GM19468 (cell line): ENCODE results near the gene TAAR8.
"Not testable (repeated sequence)": the region's sequence is repeated elsewhere in the genome, so short reads cannot be mapped to it uniquely, and the experiment has no call there.

Experiments used
- ATAC-seq: cut with Tn5 transposase; IDR thresholded peaks from one replicate; pipeline ENCODE4 v1.9.1; 2021; ENCODE audit warnings: mild to moderate bottlenecking, moderate library complexity, moderate number of reproducible peaks; ENCODE audit not compliant: unreplicated experiment; ENCODE audit errors: extremely low read depth

Gene TAAR8

GRCh38 chr6:132537977-132538376 lies 14.5 kb upstream of the TAAR8 start, which contains the start of gene TAAR9:
Gene TAAR9 (plus strand): TSS chr6:132538277. CDS start chr6:132538290, 13 bp downstream.
- ATAC-seq = no peak

GRCh38 chr6:132544826-132545225 lies 7.6 kb upstream of the TAAR8 start:
- ATAC-seq = no peak

DNA sequence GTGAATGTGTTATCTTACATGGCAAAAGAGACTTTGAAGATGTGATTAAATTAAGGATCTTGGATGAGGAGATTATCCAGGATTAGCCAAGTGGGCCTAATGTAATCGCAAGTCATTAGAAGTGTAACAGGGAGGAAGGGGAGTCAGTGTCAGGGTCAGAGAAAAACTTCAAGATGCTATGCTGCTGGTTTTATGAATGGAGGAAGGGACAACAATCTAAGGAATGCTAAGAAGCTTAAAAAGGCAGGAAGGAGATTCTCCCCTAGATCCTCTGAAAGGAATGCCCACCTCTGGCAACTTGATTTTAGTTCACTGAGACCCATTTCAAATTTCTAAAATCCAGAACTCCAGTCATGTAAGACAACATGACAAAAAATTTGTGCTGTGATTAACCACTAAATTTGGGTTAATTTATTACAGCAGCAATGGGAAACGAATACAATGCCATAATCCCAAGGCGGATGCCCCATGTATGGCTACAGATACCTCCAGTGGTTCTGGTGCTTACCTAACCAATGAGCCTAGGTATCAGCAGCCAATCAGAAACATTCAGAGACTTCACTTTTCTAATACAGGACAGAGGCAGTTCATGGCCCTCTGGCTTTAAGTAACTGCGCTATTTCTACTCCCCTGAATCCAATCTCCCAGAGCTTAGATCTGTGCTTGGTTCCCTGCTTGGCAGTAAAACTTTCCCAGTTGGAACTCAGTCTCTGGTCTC lies 3.6 kb upstream of the TAAR8 start:
- ATAC-seq = no peak

DNA sequence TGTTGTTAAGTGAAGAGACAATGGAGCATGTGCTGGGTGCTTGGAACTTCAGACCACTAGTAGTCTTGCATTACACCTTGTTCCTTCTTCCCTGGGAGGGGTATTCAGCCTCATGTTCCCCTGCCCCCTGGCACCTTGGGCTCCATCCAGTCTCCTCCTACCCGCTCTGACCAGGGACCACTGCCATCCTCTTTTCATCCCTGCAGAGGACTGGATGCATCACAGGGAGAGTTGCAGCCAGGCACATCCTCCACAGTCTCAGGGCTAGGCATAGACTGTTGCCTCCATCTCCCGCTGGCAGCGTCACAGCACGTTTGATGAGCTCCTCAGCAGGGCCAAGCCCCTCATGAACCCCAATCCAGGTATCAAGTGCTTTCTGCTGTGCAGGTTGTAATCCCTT lies 1.3 kb upstream of the TAAR8 start:
- ATAC-seq = no peak

GRCh38 chr6:132560087-132560486 lies 7.6 kb downstream of the TAAR8 start:
- not testable (repeated sequence) for ATAC-seq

- ATAC-seq = no peak
Measured at GRCh38 chr6:132566404-132566803, 13.9 kb downstream of the TAAR8 start.

- no peak for ATAC-seq
Measured at GRCh38 chr6:132567566-132567965, 15.1 kb downstream of the TAAR8 start.

DNA sequence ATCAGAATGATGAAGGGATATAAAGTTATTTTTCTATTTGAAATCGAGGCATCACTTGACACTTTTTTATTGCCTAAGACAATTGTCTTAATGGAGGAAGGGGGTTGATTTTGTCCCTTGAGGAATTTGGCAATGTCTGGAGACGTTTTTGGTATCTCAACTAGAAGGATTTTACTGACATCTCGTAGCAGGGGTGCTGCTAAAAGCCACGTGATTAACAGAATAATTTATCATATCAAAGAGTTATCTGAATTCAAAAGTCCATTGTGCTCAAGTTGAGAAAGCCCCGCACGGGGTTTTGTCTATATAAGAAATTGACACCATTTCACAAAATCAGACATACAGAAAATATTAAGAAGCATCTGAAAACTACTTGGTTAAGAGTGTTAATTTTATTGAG lies 16.1 kb downstream of the TAAR8 start:
- ATAC-seq = no peak

DNA sequence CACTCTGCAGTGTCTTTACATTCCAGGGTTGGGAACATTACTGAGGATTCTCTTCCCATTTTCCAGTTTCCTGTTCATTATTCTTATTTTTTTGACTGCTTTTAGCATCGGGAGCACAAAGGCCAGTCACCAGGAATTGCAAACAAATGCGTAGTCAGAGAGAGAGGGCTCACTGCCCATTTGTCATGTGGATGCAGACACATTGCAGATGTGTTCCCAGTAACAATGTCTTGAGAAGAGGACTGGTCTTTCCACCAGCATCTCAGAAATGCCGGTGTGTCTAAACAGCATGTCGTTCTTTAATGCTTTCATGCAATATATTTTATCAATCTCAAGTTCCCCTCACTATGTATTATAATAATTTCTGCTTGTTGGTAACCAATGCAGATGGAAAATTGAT lies 16.7 kb downstream of the TAAR8 start:
- ATAC-seq = no peak

DNA sequence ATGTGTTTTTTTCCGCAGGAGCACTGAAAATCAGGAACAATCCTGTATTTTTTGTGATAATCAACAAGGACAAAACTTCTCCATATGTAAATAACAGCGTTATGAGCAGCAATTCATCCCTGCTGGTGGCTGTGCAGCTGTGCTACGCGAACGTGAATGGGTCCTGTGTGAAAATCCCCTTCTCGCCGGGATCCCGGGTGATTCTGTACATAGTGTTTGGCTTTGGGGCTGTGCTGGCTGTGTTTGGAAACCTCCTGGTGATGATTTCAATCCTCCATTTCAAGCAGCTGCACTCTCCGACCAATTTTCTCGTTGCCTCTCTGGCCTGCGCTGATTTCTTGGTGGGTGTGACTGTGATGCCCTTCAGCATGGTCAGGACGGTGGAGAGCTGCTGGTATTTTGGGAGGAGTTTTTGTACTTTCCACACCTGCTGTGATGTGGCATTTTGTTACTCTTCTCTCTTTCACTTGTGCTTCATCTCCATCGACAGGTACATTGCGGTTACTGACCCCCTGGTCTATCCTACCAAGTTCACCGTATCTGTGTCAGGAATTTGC lies 17.8 kb downstream of the TAAR8 start, which contains the start of gene TAAR6:
Gene TAAR6, plus strand, starts transcription at position 102 of the 557 bp plus-strand sequence. Its CDS starts 0 bp downstream, at position 102.
- ATAC-seq = no peak

- no peak for ATAC-seq
Measured at GRCh38 chr6:132571774-132572173, 19.3 kb downstream of the TAAR8 start.

GRCh38 chr6:132584698-132585097 lies 32.2 kb downstream of the TAAR8 start:
- no peak for ATAC-seq

DNA sequence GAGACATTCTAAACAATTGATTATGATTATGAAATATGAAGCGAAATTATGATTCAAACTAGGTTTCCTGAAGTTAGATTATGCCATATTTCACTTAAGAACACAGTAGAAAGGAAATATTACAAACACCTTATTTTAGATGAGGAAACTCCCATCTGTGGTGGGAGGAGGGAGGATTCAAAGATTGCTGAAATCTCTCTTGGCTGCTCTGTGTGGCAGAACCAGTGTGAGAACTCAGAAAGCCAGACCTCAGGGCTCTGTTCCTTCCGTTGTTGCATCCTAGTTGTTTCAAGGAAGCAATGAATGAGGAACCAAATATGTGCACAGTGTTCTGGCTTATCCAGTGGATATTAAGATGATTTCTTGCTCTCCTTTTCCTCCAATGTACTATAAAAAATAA lies 35.0 kb downstream of the TAAR8 start:
- no peak for ATAC-seq

GRCh38 chr6:132589454-132589853 lies 37.0 kb downstream of the TAAR8 start, which contains the start of gene TAAR5:
Gene TAAR5 (minus strand): TSS chr6:132589741. CDS start chr6:132589686, 55 bp downstream.
- no peak for ATAC-seq

DNA sequence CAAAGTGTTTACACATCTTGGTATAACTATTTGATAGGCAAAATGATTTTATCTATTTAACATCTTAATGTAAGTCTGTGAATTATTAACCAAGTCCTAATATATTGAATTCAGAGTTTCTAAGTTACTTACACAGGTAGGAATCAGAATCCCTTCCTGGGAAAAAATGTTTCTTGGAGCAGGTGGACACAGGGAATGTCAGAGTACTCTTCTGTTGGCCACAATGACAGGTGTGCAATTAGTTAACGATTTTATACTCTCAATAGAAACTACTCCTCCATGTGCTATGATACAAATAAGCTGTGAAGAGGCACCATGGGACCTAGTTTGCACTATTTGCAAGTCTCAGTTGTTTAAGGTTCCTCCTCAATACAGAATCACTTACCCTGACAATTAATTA lies 37.9 kb downstream of the TAAR8 start:
- ATAC-seq = no peak

GRCh38 chr6:132592855-132593254 lies 40.4 kb downstream of the TAAR8 start:
- no peak for ATAC-seq

DNA sequence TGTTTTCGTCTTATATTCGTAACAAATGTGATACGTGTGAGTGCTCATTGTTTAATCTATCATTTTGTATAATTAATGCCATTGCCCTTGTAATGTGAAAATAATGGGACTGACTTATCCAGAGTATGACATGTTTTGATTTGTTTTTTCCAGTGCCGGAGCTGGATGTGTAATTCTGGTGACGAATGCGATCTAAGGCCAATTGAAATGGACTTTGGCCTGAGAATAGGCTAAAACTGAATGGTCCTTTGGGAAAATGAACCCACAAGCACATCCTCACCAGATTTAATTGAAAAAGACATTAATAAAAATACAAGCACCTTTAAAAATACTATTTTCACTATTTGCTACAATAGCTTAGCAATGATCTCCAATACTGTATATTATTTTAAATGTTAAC lies 43.7 kb downstream of the TAAR8 start:
- no peak for ATAC-seq

DNA sequence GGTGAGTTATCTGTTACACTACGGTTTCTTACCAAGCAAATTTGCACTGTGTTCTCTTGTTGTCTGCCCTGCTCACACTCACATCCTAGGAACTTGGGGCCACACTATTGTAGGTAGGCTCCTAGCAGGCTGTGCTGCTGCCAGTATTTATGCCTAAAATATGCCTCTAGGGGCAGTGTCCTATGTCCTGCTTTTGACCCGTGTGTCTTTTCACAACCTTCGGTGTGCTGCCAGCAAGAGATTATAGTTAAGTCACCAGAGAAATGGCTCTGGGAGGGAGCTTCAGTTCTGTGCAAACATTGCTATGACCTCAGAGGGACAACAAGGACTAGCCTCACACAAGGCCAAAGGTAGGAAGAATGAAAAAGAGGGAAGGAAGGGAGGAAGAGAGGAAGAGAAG lies 46.0 kb downstream of the TAAR8 start:
- peak; percentile 32 for ATAC-seq

GRCh38 chr6:132600900-132601299 lies 48.4 kb downstream of the TAAR8 start:
- ATAC-seq = not testable (repeated sequence)
